Immature natural killer cell (primary cell): ENCODE measurements around the gene CSTF3. TPM values are rescaled to one million over a fixed set of nuclear protein-coding genes. Genes with fewer than 3 reads are reported as not detected.
A peak's percentile ranks its signal among the peaks of the same experiment; 100 is the strongest.
"Not testable (repeated sequence)": the region's sequence is repeated elsewhere in the genome, so short reads cannot be mapped to it uniquely, and the experiment has no call there.

Source experiments
- DNase-seq, 3 donors: peaks; one replicate each; pipeline ENCODE4 v3.0.0; 2022; ENCODE audit warnings: mixed read lengths in 1 of 3
- H3K27ac Mint-ChIP-seq, 6 donors: one replicate each; pipeline ENCODE4 v1.8.0; 2020; ENCODE audit warnings: mixed read lengths in 6 of 6, mild to moderate bottlenecking in 5 of 6, inconsistent platforms in 4 of 6, moderate library complexity in 3 of 6
- H3K27me3 Mint-ChIP-seq, 3 donors: one replicate each; pipeline ENCODE4 v1.8.0; 2020 to 2021; ENCODE audit warnings: low read depth in 3 of 3, mild to moderate bottlenecking in 3 of 3, mixed read lengths in 3 of 3, moderate library complexity in 3 of 3, inconsistent platforms in 1 of 3
- H3K36me3 Mint-ChIP-seq, 3 donors: one replicate each; pipeline ENCODE4 v1.8.0; 2020; ENCODE audit warnings: mixed read lengths in 3 of 3, inconsistent platforms in 2 of 3, mild to moderate bottlenecking in 2 of 3
- H3K4me1 Mint-ChIP-seq, 2 donors: one replicate each; pipeline ENCODE4 v1.8.0; 2020; ENCODE audit warnings: inconsistent platforms in 2 of 2, mild to moderate bottlenecking in 2 of 2, mixed read lengths in 2 of 2, moderate library complexity in 1 of 2
- H3K4me3 Mint-ChIP-seq, 5 donors: one replicate each; pipeline ENCODE4 v1.8.0; 2020; ENCODE audit warnings: mild to moderate bottlenecking in 5 of 5, mixed read lengths in 5 of 5, inconsistent platforms in 3 of 5, moderate library complexity in 3 of 5
- H3K9me3 Mint-ChIP-seq, 6 donors: one replicate each; pipeline ENCODE4 v1.8.0; 2020; ENCODE audit warnings: mild to moderate bottlenecking in 6 of 6, mixed read lengths in 6 of 6, inconsistent platforms in 4 of 6, moderate library complexity in 3 of 6
- polyA plus RNA-seq, 3 donors: library from polyadenylated mRNA; unstranded; fragments of 300-500 nt; fragmentation: Illumina TruSeq; gene quantifications; one replicate each; pipeline ENCODE4 v1.2.3, GENCODE V29; 2021

CSTF3 gene
- polyA plus RNA-seq, 3 donors from 2014 or later: 9.2 to 10.3 (median 9.6) TPM

GRCh38 chr11:33062137-33062536, 99.1 kb downstream of the CSTF3 start:
- peaks cover 0 to 2% (median 0%) of the 10 kb centered on the region in 3 donors for H3K27me3 Mint-ChIP-seq
- peak overlapping the region in 2 of 6 donors; percentile 19 to 51 for H3K27ac Mint-ChIP-seq
- H3K4me3 Mint-ChIP-seq: no peak overlapping the region
- peaks cover 16 to 45% (median 24%) of the 10 kb centered on the region in 3 donors for H3K36me3 Mint-ChIP-seq
- no peaks in the 10 kb centered on the region for H3K9me3 Mint-ChIP-seq
- no peak for DNase-seq
- peaks cover 23 to 24% of the 10 kb centered on the region in 2 donors for H3K4me1 Mint-ChIP-seq

- Mint-ChIP-seq H3K27me3 (peaks cover 0 to 2% (median 0%) of the 10 kb centered on the region in 3 donors), H3K36me3 (peaks cover 19 to 40% (median 23%) of the 10 kb centered on the region in 3 donors), H3K27ac (peak overlapping the region in 1 of 6 donors; percentile 6), H3K4me3 (no peak overlapping the region), H3K4me1 (peaks cover 20 to 23% of the 10 kb centered on the region in 2 donors), H3K9me3 (no peaks in the 10 kb centered on the region)
- no peak for DNase-seq
Measured at GRCh38 chr11:33060271-33060670, 101.0 kb downstream of the CSTF3 start.

DNA sequence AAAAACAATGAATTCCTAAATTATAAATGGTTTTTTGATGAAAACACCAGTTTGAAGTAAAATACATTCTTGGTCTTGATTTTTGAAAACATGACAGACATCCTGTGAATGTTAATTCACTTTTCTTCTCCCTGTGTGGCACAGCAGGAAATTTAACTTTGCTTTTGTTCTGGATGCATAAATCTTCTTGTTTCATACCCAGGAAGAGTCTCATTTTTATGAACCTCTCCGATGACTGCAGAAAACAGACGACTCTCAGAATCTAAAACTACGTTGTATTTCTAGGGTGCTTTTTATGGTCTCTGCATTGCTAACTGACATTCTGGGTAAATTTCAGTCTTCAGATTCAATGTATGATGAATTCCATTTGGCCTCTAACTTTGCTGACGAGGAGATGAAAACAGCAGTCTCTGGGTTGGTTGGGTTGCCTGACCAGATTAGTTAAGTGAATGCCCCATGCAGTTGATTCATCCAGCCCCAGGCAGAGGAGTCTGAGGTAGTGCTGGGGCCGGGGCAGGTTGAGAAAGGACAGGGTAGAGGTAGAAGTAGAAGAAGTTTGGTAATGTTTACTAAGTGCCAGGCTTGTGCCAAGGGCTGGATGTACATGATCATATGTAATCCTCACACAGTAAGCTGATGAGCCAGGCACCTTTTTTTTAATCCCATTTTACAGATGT, 101.8 kb downstream of the CSTF3 start:
- no peak for DNase-seq
- Mint-ChIP-seq H3K4me1 (peaks cover 18 to 22% of the 10 kb centered on the region in 2 donors), H3K27ac (peak overlapping the region in 4 of 6 donors; percentile 1 to 18 (median 6)), H3K9me3 (no peaks in the 10 kb centered on the region), H3K4me3 (no peak overlapping the region), H3K36me3 (peaks cover 25 to 44% (median 27%) of the 10 kb centered on the region in 3 donors), H3K27me3 (peaks cover 0 to 2% (median 0%) of the 10 kb centered on the region in 3 donors)

- Mint-ChIP-seq H3K27me3 (no peaks in the 10 kb centered on the region), H3K27ac (no peak overlapping the region), H3K9me3 (no peaks in the 10 kb centered on the region), H3K4me1 (peaks cover 7 to 14% of the 10 kb centered on the region in 2 donors), H3K4me3 (no peak overlapping the region), H3K36me3 (peaks cover 24 to 39% (median 25%) of the 10 kb centered on the region in 3 donors)
- no peak for DNase-seq
Measured at GRCh38 chr11:33057284-33057683, 104.0 kb downstream of the CSTF3 start.

DNA sequence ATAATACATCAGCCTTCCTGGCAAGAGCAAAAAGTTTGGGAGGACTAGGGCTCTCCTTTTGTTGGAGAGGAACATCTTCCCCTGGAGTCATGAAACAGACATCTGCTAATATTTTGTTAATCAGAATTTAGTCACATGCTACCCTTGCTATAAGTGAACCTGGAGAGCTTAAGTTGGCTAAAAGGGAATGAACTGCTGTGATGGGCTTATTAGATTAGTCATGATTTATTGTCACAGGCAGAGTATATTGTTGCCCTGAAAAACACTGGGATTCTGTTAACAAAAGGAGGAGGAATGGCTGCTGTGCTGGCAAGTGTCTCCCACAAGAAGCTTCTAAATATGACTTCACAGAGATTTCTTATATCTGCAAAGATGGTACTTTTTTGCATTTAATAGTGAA, 105.9 kb downstream of the CSTF3 start:
- Mint-ChIP-seq H3K36me3 (peaks cover 22 to 32% (median 23%) of the 10 kb centered on the region in 3 donors), H3K9me3 (no peaks in the 10 kb centered on the region), H3K4me1 (peaks cover 7 to 14% of the 10 kb centered on the region in 2 donors), H3K27me3 (no peaks in the 10 kb centered on the region), H3K27ac (no peak overlapping the region), H3K4me3 (no peak overlapping the region)
- no peak for DNase-seq

- no peak overlapping the region for H3K27ac Mint-ChIP-seq
- H3K4me3 Mint-ChIP-seq: no peak overlapping the region
- H3K4me1 Mint-ChIP-seq: peaks cover 5 to 14% of the 10 kb centered on the region in 2 donors
- no peak for DNase-seq
- no peaks in the 10 kb centered on the region for H3K27me3 Mint-ChIP-seq
- H3K36me3 Mint-ChIP-seq: peaks cover 12 to 20% (median 12%) of the 10 kb centered on the region in 3 donors
- H3K9me3 Mint-ChIP-seq: no peaks in the 10 kb centered on the region
Measured at GRCh38 chr11:33052231-33052630, 109.0 kb downstream of the CSTF3 start.

DNA sequence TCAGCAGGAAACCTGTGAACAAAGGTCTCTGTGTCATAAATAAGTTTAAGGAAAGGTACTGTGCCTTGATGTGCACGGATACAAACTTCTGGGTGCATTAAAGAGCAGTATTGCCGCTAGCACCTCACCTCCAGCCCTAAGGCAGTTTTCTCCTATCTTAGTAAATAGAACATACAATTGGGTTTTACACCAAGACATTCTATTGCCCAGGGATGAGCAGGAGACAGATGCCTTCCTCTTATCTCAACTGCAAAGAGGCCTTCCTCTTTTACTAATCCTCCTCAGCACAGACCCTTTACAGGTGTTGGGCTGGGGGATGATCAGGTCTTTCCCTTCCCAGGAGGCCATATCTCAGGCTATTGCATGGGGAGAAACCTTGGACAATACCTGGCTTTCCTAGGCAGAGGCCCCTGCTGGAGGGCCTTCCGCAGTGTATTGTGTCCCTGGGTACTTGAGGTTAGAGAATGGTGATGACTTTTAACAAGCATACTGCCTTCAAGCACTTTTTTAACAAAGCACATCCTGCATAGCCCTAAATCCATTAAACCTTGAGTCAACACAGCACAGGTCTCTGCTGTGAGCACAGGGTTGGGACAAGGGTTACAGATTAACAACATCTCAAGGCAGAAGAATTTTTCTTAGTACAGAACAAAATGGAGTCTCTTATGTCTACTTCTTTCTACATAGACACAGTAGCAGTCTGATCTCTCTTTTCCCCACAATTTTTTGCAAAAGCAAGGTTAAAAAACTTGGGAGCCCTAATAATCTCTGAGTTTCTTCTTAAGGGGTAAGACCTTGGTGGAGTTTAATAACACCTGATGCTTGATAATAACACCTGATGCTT, 111.5 kb downstream of the CSTF3 start:
- Mint-ChIP-seq H3K4me1 (peaks cover 5 to 11% of the 10 kb centered on the region in 2 donors), H3K36me3 (peaks cover 9 to 20% (median 10%) of the 10 kb centered on the region in 3 donors)
- not testable (repeated sequence) for H3K27ac Mint-ChIP-seq, H3K4me3 Mint-ChIP-seq, H3K27me3 Mint-ChIP-seq, H3K9me3 Mint-ChIP-seq, DNase-seq

- H3K4me3 Mint-ChIP-seq, H3K9me3 Mint-ChIP-seq, H3K27me3 Mint-ChIP-seq, DNase-seq, H3K4me1 Mint-ChIP-seq, H3K27ac Mint-ChIP-seq: not testable (repeated sequence)
- peaks cover 8 to 23% (median 8%) of the 10 kb centered on the region in 3 donors for H3K36me3 Mint-ChIP-seq
Measured at GRCh38 chr11:33048701-33049100, 112.6 kb downstream of the CSTF3 start.

DNA sequence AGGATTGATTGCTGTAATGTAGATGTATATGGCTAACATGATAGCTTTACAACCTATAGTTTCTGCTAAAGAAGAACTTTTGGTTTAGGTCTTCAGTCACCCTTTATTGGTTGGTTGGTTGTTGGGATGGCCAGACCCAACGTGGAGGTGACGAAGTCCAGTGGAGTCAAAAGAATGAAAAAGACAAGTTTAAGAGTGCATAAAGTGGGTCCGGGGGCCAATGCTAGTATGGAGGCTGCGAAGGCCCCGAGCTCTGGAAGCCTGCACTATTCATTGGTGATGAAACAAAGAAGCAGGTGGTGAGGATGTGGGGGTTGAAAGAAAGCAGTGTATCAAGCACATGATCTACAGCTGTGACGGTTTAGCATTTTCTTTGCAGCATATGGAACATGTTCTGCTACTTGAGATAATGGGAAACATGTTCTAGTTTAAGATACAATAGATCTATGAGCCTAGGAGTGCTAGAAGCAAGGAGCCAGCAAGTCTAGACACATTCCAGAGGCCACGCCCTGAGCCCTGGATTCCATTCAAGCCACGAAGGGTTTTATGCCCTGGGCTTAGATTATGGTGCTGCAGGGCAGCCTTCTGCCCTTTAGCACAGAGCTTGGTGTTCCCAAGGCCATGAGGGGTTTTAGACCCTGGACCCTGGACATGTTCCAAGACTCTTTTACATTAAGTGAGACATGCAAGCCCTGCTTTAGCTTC, 115.6 kb downstream of the CSTF3 start:
- Mint-ChIP-seq H3K4me1 (peaks cover 4 to 6% of the 10 kb centered on the region in 2 donors), H3K36me3 (peaks cover 4 to 25% (median 8%) of the 10 kb centered on the region in 3 donors), H3K27ac (no peak overlapping the region), H3K9me3 (no peaks in the 10 kb centered on the region), H3K4me3 (no peak overlapping the region), H3K27me3 (no peaks in the 10 kb centered on the region)
- DNase-seq: no peak

DNA sequence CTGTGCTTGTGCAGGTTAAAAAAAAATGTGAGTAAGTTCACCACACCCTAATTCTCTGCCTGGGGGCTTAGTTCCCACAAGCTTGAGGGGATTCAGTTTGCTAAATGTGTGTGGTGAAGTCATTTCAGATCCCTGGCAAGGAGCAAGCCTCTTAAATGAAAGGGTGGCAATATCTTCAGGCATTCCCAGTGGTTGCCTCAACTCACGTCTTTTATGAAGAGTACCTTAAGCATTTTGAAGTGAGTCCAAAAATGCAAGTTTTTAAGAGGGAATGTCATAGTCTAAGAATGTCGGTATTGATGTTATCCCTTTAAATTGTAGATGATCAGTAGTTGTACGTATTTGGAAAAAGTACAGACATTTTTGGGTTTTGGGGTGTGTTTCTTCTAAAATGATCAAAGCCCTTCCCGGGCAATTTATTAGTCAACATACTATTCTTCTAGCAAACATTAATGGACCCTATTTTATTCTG, 117.0 kb downstream of the CSTF3 start:
- Mint-ChIP-seq H3K4me3 (no peak overlapping the region), H3K27me3 (peaks cover 0 to 1% (median 0%) of the 10 kb centered on the region in 3 donors), H3K27ac (no peak overlapping the region), H3K36me3 (peaks cover 4 to 25% (median 8%) of the 10 kb centered on the region in 3 donors), H3K4me1 (peaks cover 11 to 14% of the 10 kb centered on the region in 2 donors), H3K9me3 (no peaks in the 10 kb centered on the region)
- DNase-seq: no peak

DNA sequence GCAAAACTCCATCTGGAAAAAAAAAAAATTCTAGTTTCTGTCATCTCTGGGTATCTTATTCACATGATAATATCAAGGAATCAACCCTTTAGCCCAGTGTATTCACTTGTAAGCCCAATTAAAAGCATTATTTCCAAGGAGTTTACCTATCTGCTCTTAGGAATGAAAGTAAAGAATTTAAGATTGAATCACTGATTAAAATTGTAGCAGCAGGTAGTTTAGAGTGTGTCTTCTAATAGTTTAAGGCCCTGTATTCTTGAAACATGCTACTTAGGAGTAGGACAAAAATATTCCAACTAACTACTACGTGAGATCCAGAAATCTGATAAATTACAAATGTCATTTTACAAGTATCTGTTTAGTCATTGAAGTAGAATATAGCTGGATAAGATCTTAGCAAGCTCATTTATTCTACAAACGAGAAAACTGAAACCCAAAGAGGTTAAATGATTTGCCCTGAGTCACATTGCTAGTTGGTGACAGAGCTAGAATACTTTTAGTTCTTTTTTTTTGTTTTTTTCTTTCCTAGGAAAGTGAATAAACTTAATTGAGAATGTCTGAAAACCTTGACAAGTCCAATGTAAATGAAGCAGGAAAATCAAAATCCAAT, 118.0 kb downstream of the CSTF3 start:
- H3K36me3 Mint-ChIP-seq: peaks cover 4 to 25% (median 8%) of the 10 kb centered on the region in 3 donors
- H3K4me3 Mint-ChIP-seq: no peak overlapping the region
- H3K4me1 Mint-ChIP-seq: peaks cover 14 to 16% of the 10 kb centered on the region in 2 donors
- peaks cover 0 to 5% (median 0%) of the 10 kb centered on the region in 3 donors for H3K27me3 Mint-ChIP-seq
- no peak overlapping the region for H3K27ac Mint-ChIP-seq
- DNase-seq: no peak
- no peaks in the 10 kb centered on the region for H3K9me3 Mint-ChIP-seq

GRCh38 chr11:33040862-33041453, 120.3 kb downstream of the CSTF3 start:
- Mint-ChIP-seq H3K36me3 (peaks cover 4 to 14% (median 4%) of the 10 kb centered on the region in 3 donors), H3K4me3 (peak overlapping the region; percentile 88 to 96 (median 95)), H3K4me1 (peaks cover 14 to 16% of the 10 kb centered on the region in 2 donors), H3K27me3 (peaks cover 0 to 7% (median 0%) of the 10 kb centered on the region in 3 donors), H3K9me3 (no peaks in the 10 kb centered on the region), H3K27ac (peak overlapping the region; percentile 56 to 88 (median 83))
- no peak for DNase-seq
